ENCODE measurements around the gene C1orf105.

The C1orf105 gene

GRCh38 chr1:172473302-172473701 lies 52.8 kb downstream of the C1orf105 start:
- H3K9me3 ChIP-seq (ENCODE audit: insufficient read depth, low read length) = no peaks in the 10 kb centered on the region
- no peak overlapping the region for H3K27ac ChIP-seq (ENCODE audit: low read depth, low read length)
- H4K20me1 ChIP-seq (ENCODE audit: low read depth, low read length) = no peaks in the 10 kb centered on the region
- no peaks in the 10 kb centered on the region for H3F3A ChIP-seq (ENCODE audit: insufficient read depth)
- H3K4me2 ChIP-seq (ENCODE audit: low read depth, low read length, poor library complexity, severe bottlenecking) = no peak overlapping the region
- H3K36me3 ChIP-seq (ENCODE audit: low read length) = no peaks in the 10 kb centered on the region
- H3K27me3 ChIP-seq (ENCODE audit: low read length) = no peaks in the 10 kb centered on the region
- no peak for TF ChIP-seq EZH2phosphoT487 (conservative IDR thresholded peaks at IDR 0.05; ENCODE audit: low read length)
- TF ChIP-seq CTCF (IDR thresholded peaks at IDR 0.05; ENCODE audit: insufficient read depth, low read length, poor library complexity, severe bottlenecking) = no peak
- no peaks in the 10 kb centered on the region for H3K9me2 ChIP-seq (replicated peaks; ENCODE audit: insufficient read depth, low read length)
- H3K79me2 ChIP-seq (ENCODE audit: insufficient read depth, low read length) = no peaks in the 10 kb centered on the region
- H2AFZ ChIP-seq (ENCODE audit: low read depth, low read length, severe bottlenecking) = no peak overlapping the region
- H3K9ac ChIP-seq (ENCODE audit: low read length) = no peak overlapping the region
- H3K4me3 ChIP-seq (ENCODE audit: insufficient read depth, low read length, poor library complexity, severe bottlenecking) = no peak overlapping the region

GRCh38 chr1:172473842-172474241 lies 53.4 kb downstream of the C1orf105 start:
- no peak overlapping the region for H3K9ac ChIP-seq (ENCODE audit: low read length)

GRCh38 chr1:172476218-172476811 lies 55.8 kb downstream of the C1orf105 start:
- Histone ChIP-seq H4K20me1 (ENCODE audit: low read depth, low read length) (no peaks in the 10 kb centered on the region), H3F3A (ENCODE audit: insufficient read depth) (no peaks in the 10 kb centered on the region), H3K9me3 (ENCODE audit: insufficient read depth, low read length) (no peaks in the 10 kb centered on the region), H3K36me3 (ENCODE audit: low read length) (no peaks in the 10 kb centered on the region), H3K79me2 (ENCODE audit: insufficient read depth, low read length) (no peaks in the 10 kb centered on the region), H2AFZ (ENCODE audit: low read depth, low read length, severe bottlenecking) (no peak overlapping the region), H3K27ac (ENCODE audit: low read depth, low read length) (no peak overlapping the region), H3K4me3 (ENCODE audit: insufficient read depth, low read length, poor library complexity, severe bottlenecking) (no peak overlapping the region), H3K9me2 (replicated peaks; ENCODE audit: insufficient read depth, low read length) (no peaks in the 10 kb centered on the region), H3K4me2 (ENCODE audit: low read depth, low read length, poor library complexity, severe bottlenecking) (no peak overlapping the region), H3K9ac (ENCODE audit: low read length) (no peak overlapping the region), H3K27me3 (ENCODE audit: low read length) (no peaks in the 10 kb centered on the region)
- TF ChIP-seq CTCF (IDR thresholded peaks at IDR 0.05; ENCODE audit: insufficient read depth, low read length, poor library complexity, severe bottlenecking) (no peak), EZH2phosphoT487 (conservative IDR thresholded peaks at IDR 0.05; ENCODE audit: low read length) (no peak)

More at GRCh38 chr1:172473842-172474241, 53.4 kb downstream of the C1orf105 start:
- no peak for TF ChIP-seq CTCF (IDR thresholded peaks at IDR 0.05; ENCODE audit: insufficient read depth, low read length, poor library complexity, severe bottlenecking)
- no peak for TF ChIP-seq EZH2phosphoT487 (conservative IDR thresholded peaks at IDR 0.05; ENCODE audit: low read length)
- Histone ChIP-seq H3K4me3 (ENCODE audit: insufficient read depth, low read length, poor library complexity, severe bottlenecking) (no peak overlapping the region), H4K20me1 (ENCODE audit: low read depth, low read length) (no peaks in the 10 kb centered on the region), H3K9me3 (ENCODE audit: insufficient read depth, low read length) (no peaks in the 10 kb centered on the region), H3K27me3 (ENCODE audit: low read length) (no peaks in the 10 kb centered on the region), H3K9me2 (replicated peaks; ENCODE audit: insufficient read depth, low read length) (no peaks in the 10 kb centered on the region), H3K4me2 (ENCODE audit: low read depth, low read length, poor library complexity, severe bottlenecking) (no peak overlapping the region), H3K27ac (ENCODE audit: low read depth, low read length) (no peak overlapping the region), H2AFZ (ENCODE audit: low read depth, low read length, severe bottlenecking) (no peak overlapping the region), H3K36me3 (ENCODE audit: low read length) (no peaks in the 10 kb centered on the region), H3F3A (ENCODE audit: insufficient read depth) (no peaks in the 10 kb centered on the region), H3K79me2 (ENCODE audit: insufficient read depth, low read length) (no peaks in the 10 kb centered on the region)

Data from SU-DHL-6 (cell line).